Measurements from ENCODE around the gene CRISPLD2. TPM values are rescaled to one million over a fixed set of nuclear protein-coding genes. Genes with fewer than 3 reads are reported as not detected.

The CRISPLD2 gene
- total RNA-seq, 2 donors from 2014 or later: 0.43 to 1.7 TPM

- H3K27me3 Mint-ChIP-seq: peaks cover 0 to 3% of the 10 kb centered on the region in 2 donors
- H3K4me1 Mint-ChIP-seq (ENCODE audit: low read depth in 2 of 2): no peaks in the 10 kb centered on the region
- no peak overlapping the region for H3K4me3 Mint-ChIP-seq
- ATAC-seq (no peak), DNase-seq (ENCODE audit: low spot score) (peak; percentile 3)
- no peak overlapping the region for H3K27ac Mint-ChIP-seq
- no peaks in the 10 kb centered on the region for H3K36me3 Mint-ChIP-seq
- no peaks in the 10 kb centered on the region for H3K9me3 Mint-ChIP-seq
Observed at GRCh38 chr16:84874983-84875382, 55.2 kb downstream of the CRISPLD2 start.

GRCh38 chr16:84875846-84876245, 56.1 kb downstream of the CRISPLD2 start:
- H3K4me1 Mint-ChIP-seq (ENCODE audit: low read depth in 2 of 2): no peaks in the 10 kb centered on the region
- H3K27ac Mint-ChIP-seq: no peak overlapping the region
- no peak overlapping the region for H3K4me3 Mint-ChIP-seq
- no peaks in the 10 kb centered on the region for H3K9me3 Mint-ChIP-seq
- DNase-seq (ENCODE audit: low spot score): no peak
- no peak for ATAC-seq
- H3K27me3 Mint-ChIP-seq: peaks cover 0 to 7% of the 10 kb centered on the region in 2 donors
- H3K36me3 Mint-ChIP-seq: no peaks in the 10 kb centered on the region

DNA sequence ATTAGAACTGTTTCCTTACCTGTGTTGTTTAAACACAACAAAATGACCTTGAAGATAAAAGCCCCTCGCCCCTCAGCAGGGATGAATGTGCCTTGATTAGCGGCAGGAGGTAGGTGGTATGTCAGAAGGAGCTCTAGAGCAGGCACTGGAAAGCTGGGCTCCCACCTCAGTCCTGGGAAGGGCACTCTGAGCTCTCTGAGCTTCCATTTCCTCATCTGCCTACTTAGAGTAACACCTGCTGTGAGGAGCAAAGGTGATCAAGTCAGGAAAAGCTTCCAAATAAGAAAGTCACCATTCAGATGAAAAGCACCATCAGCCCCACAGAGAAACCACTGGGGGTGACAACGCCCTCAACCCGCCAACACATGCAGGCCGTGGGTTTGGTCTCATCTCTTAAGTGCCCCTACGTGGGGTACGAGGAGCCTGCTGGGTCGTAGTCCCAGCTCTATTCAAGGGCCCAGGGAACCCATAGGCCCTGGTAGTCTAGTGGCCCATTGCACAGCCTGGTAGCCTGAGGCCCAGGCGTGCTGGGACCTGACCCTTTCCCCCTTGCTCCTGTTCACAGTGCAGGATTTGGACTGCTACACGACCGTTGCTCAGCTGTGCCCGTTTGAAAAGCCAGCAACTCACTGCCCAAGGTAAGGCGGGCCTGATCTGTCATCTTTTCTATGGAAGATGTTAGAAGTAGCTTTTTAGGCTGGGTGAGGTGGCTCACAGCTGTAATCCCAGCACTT, 57.3 kb downstream of the CRISPLD2 start:
- Mint-ChIP-seq H3K27ac (no peak overlapping the region), H3K36me3 (no peaks in the 10 kb centered on the region), H3K4me3 (no peak overlapping the region), H3K27me3 (peaks cover 10 to 16% of the 10 kb centered on the region in 2 donors), H3K4me1 (ENCODE audit: low read depth in 2 of 2) (no peaks in the 10 kb centered on the region), H3K9me3 (no peaks in the 10 kb centered on the region)
- peak in 1 of 2 donors; percentile 28 for ATAC-seq
- no peak for DNase-seq (ENCODE audit: low spot score)

DNA sequence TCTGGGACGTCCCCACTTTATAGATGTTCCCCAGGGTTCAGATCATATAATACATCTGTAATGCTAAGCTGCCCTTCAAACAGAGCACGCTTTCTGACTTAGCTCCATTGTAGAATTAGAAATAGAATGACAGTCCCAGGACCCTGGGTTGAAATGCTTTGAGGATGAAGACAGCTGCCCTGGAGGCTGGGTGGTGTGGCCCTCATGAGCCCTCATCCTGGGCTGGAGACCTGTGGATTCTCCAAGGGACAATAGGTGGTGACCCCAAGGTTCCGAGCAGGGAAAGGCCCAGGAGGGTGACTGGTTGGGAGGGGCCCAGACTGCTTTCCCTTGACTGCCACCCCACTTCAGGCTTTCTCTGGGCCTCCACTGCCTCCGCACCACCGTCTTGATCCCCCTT, 59.0 kb downstream of the CRISPLD2 start:
- H3K27ac Mint-ChIP-seq: no peak overlapping the region
- peaks cover 21 to 23% of the 10 kb centered on the region in 2 donors for H3K27me3 Mint-ChIP-seq
- H3K4me3 Mint-ChIP-seq: no peak overlapping the region
- DNase-seq (ENCODE audit: low spot score) (no peak), ATAC-seq (peak in 1 of 2 donors; percentile 40)
- no peaks in the 10 kb centered on the region for H3K4me1 Mint-ChIP-seq (ENCODE audit: low read depth in 2 of 2)
- no peaks in the 10 kb centered on the region for H3K36me3 Mint-ChIP-seq
- no peaks in the 10 kb centered on the region for H3K9me3 Mint-ChIP-seq

DNA sequence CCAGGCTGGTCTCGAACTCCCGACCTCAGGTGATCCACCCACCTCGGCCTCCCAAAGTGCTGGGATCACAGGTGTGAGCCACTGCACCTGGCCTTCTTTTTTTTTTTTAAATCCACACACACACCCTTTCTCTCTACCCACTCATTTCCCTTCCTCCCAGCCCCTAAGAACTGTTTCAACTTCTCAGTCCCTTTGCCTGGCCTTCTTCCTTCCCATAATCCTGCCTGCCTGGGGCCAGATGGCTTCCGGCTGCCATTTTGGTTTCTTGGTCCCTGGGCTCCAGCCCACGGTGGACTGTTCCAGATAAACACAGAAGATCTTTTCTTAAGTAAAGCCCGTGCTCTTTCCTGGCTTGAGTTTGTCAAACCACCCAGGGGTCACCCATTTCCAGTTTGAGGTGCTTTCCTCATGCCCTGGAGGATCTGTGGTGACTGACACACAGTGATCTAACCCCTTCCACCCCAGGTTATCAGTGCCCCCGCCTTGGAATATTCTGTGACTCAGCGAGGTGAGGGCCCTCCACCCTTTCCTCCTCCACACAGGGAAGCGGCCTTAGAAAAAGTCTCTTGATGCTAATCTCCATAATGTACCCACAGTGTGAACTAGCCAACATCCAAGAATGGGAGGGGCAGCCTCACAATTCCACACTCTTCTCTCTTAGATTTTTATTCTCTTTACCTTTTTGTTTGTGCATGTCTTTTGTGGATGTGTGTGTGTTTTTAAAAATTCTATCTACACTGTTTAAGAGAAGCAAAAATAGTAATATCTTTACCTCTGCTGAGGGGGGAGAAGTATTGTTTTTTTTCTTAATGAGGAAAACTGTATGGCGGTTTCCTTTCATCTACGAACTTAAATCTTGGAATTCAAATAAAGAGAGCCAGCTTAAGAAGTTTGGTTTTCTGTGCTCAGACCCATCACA, 60.0 kb downstream of the CRISPLD2 start:
- ATAC-seq (no peak), DNase-seq (ENCODE audit: low spot score) (no peak)
- peaks cover 21 to 25% of the 10 kb centered on the region in 2 donors for H3K27me3 Mint-ChIP-seq
- no peaks in the 10 kb centered on the region for H3K36me3 Mint-ChIP-seq
- no peak overlapping the region for H3K4me3 Mint-ChIP-seq
- no peaks in the 10 kb centered on the region for H3K9me3 Mint-ChIP-seq
- H3K27ac Mint-ChIP-seq: peak overlapping the region in 1 of 2 donors; percentile 5
- H3K4me1 Mint-ChIP-seq (ENCODE audit: low read depth in 2 of 2): no peaks in the 10 kb centered on the region

GRCh38 chr16:84881702-84882521, 62.1 kb downstream of the CRISPLD2 start:
- H3K4me1 Mint-ChIP-seq (ENCODE audit: low read depth in 2 of 2): no peaks in the 10 kb centered on the region
- no peaks in the 10 kb centered on the region for H3K9me3 Mint-ChIP-seq
- H3K27me3 Mint-ChIP-seq: peaks cover 21 to 27% of the 10 kb centered on the region in 2 donors
- DNase-seq (ENCODE audit: low spot score) (no peak), ATAC-seq (no peak)
- H3K36me3 Mint-ChIP-seq: no peaks in the 10 kb centered on the region
- no peak overlapping the region for H3K4me3 Mint-ChIP-seq
- H3K27ac Mint-ChIP-seq: no peak overlapping the region

GRCh38 chr16:84883301-84883700, 63.5 kb downstream of the CRISPLD2 start:
- DNase-seq (ENCODE audit: low spot score) (peak; percentile 22), ATAC-seq (no peak)
- no peak overlapping the region for H3K27ac Mint-ChIP-seq
- H3K4me3 Mint-ChIP-seq: no peak overlapping the region
- no peaks in the 10 kb centered on the region for H3K4me1 Mint-ChIP-seq (ENCODE audit: low read depth in 2 of 2)
- H3K9me3 Mint-ChIP-seq: no peaks in the 10 kb centered on the region
- H3K36me3 Mint-ChIP-seq: no peaks in the 10 kb centered on the region
- H3K27me3 Mint-ChIP-seq: peaks cover 21 to 30% of the 10 kb centered on the region in 2 donors

DNA sequence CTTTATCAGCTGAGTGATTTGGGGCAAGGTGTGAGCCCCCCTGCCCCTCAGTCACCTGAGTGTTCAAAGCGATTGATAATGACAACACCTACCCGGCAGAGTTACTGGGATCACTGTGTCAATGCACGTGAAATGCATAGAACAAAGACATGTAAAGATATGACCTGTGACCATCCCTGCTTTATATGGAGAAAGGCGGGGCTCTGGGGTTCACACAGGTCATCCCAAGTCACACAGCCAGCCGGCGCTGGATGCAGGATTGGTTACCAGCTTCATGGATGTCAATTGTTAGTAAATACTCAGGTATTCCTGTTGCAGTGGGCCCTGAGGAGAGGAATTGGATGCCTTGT, 64.4 kb downstream of the CRISPLD2 start:
- H3K27me3 Mint-ChIP-seq: peaks cover 28 to 35% of the 10 kb centered on the region in 2 donors
- DNase-seq (ENCODE audit: low spot score): no peak
- H3K4me3 Mint-ChIP-seq: no peak overlapping the region
- ATAC-seq: no peak
- H3K4me1 Mint-ChIP-seq (ENCODE audit: low read depth in 2 of 2): no peaks in the 10 kb centered on the region
- H3K27ac Mint-ChIP-seq: no peak overlapping the region
- H3K9me3 Mint-ChIP-seq: no peaks in the 10 kb centered on the region
- H3K36me3 Mint-ChIP-seq: no peaks in the 10 kb centered on the region

DNA sequence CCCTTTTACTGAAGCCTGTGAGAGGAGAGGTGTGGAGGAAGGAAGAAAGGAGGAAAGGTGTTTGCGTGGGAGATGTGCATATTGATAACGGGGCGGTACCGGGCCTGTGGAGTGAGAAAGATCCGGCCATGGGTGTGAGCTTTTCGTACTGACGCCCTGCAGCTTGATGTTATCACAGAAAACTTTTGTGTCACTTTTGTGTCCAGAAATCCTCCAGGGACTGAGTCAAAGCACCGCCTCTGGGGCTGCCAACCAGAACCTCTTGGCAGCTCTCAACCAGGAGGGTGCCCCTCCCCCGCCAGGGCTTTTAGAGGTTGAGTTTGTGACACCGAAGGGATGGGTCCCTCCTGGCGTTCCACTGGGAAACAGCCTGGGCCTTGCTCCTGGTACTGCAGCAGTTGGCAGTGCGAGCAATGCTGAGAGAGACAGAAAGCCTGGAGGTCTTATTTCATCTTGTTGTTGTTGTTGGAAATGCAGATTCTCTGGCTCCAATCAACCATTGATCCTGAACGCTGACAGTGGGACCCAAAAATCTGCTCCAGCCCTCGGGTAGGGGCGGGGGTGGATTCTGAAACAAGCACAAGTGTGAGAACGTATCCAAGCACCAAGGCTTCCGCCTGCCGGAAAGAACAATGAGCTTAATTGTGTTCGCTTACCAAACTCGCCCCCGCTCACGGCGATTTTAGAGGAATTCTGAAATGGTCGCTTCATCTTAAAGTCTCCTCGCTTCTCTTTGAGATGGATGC, 65.0 kb downstream of the CRISPLD2 start:
- DNase-seq (ENCODE audit: low spot score) (no peak), ATAC-seq (peak in 1 of 2 donors; percentile 18)
- Mint-ChIP-seq H3K4me3 (no peak overlapping the region), H3K4me1 (ENCODE audit: low read depth in 2 of 2) (no peaks in the 10 kb centered on the region), H3K36me3 (no peaks in the 10 kb centered on the region), H3K27me3 (peaks cover 28 to 32% of the 10 kb centered on the region in 2 donors), H3K9me3 (no peaks in the 10 kb centered on the region), H3K27ac (no peak overlapping the region)

DNA sequence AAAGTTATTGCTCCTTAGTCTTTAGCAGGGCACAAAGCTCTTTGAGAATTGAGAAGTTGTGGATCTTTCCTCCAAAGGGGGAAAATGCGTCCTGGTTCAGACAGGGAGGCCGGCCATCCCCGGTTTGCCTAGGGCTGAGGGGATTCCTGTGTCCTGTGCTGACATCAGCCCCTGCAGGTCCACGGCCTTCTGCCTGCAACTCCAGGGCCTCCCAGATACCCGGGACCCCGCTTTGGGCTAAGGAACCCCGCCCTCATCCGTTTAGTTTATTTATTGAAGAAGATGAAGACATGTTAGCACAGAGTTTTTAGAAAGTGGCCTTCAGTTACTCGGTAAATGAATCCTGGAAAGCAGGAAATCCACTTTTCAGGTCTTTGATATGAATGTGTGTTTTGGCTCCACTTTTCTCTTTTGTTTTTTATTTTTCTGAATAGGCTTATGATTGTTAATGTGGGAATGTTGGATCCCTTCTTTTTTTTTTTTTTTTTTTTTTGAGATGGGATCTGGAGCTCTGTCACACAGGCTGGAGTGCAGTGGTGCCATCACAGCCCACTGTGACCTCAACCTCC, 65.6 kb downstream of the CRISPLD2 start:
- H3K27ac Mint-ChIP-seq: no peak overlapping the region
- peaks cover 28 to 29% of the 10 kb centered on the region in 2 donors for H3K27me3 Mint-ChIP-seq
- ATAC-seq (no peak), DNase-seq (ENCODE audit: low spot score) (no peak)
- no peaks in the 10 kb centered on the region for H3K9me3 Mint-ChIP-seq
- no peaks in the 10 kb centered on the region for H3K36me3 Mint-ChIP-seq
- no peaks in the 10 kb centered on the region for H3K4me1 Mint-ChIP-seq (ENCODE audit: low read depth in 2 of 2)
- H3K4me3 Mint-ChIP-seq: no peak overlapping the region

DNA sequence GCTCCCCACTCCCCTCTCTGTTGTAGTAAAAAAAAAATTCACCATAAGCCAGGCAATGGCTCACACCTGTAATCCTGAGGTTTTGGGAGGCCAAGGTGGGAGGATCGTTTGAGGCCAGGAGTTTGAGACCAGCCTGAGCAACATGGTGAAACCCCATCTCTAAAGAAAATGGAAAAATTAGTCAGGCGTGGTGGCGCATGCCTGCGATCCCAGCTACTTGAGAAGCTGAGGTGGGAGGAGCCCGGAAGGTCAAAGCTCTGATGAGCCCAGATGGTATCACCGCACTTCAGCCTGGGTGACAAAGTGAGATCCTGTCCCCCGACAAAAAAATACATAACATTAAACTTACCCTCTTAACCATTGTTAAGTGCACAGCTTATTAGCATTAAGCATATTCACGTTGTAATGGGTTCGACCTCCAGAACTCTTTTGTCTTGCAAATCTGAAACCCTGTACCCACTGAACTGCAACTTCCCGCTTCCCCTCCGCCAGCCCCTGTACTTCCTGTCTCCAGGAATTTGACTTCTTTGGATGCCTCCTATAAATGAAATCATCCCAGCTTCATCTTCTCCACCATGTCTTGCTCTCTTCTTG, 66.8 kb downstream of the CRISPLD2 start:
- H3K4me3 Mint-ChIP-seq: no peak overlapping the region
- ATAC-seq (no peak), DNase-seq (ENCODE audit: low spot score) (no peak)
- H3K4me1 Mint-ChIP-seq (ENCODE audit: low read depth in 2 of 2): no peaks in the 10 kb centered on the region
- no peaks in the 10 kb centered on the region for H3K9me3 Mint-ChIP-seq
- peaks cover 22 to 23% of the 10 kb centered on the region in 2 donors for H3K27me3 Mint-ChIP-seq
- H3K27ac Mint-ChIP-seq: no peak overlapping the region
- no peaks in the 10 kb centered on the region for H3K36me3 Mint-ChIP-seq

DNA sequence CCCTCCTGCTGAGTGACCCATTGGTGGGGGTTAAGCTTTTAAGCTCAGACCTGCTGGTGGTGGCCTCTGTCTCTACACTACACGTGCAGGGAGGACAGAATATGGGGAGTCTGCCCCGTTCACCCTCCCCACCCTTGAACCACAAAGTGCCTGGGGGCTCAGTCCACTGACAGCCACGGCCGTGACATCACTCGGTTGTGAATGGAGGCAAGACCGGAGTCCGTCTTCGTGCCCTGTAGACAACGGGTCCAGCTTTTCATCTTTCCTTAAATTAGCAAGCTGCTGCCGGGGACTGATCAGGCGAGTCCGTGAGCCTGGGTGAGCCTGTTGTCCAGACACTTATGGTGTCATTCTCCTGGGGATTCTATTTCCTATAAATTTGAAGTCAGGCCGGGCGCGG, 67.4 kb downstream of the CRISPLD2 start:
- no peak overlapping the region for H3K4me3 Mint-ChIP-seq
- H3K36me3 Mint-ChIP-seq: no peaks in the 10 kb centered on the region
- no peaks in the 10 kb centered on the region for H3K4me1 Mint-ChIP-seq (ENCODE audit: low read depth in 2 of 2)
- H3K27me3 Mint-ChIP-seq: peaks cover 16 to 19% of the 10 kb centered on the region in 2 donors
- DNase-seq (ENCODE audit: low spot score) (no peak), ATAC-seq (no peak)
- H3K27ac Mint-ChIP-seq: no peak overlapping the region
- no peaks in the 10 kb centered on the region for H3K9me3 Mint-ChIP-seq

Measured in natural killer cell treated with Interleukin-12 subunit alpha and Interleukin-12 subunit beta and Interleukin-15 and Interleukin-18, amount 100 ng/mL, for 72 hours (primary cell).